GM18519 (cell line): ENCODE data around the gene LHX2.
A peak's percentile ranks its signal among the peaks of the same experiment; 100 is the strongest.

Experiments
- ATAC-seq: cut with Tn5 transposase; IDR thresholded peaks from one replicate; pipeline ENCODE4 v1.9.1; 2021; ENCODE audit warnings: mild to moderate bottlenecking, moderate library complexity; ENCODE audit not compliant: unreplicated experiment, low FRiP score

LHX2 gene

GRCh38 chr9:124050955-124051354, 39.4 kb downstream of the LHX2 start:
- no peak for ATAC-seq

GRCh38 chr9:124052401-124052800, 40.8 kb downstream of the LHX2 start:
- no peak for ATAC-seq

- ATAC-seq, result peak; percentile 96
These were observed 43.1 kb downstream of the LHX2 start for GRCh38 chr9:124054582-124055227.

- no peak for ATAC-seq
These were observed 49.5 kb downstream of the LHX2 start for GRCh38 chr9:124060844-124061605.

GRCh38 chr9:124062172-124062571, 50.6 kb downstream of the LHX2 start:
- no peak for ATAC-seq

GRCh38 chr9:124066783-124067577, 55.4 kb downstream of the LHX2 start:
- no peak for ATAC-seq

- ATAC-seq, result no peak
These were observed 56.7 kb downstream of the LHX2 start for GRCh38 chr9:124068251-124068650.

GRCh38 chr9:124074746-124075145, 63.2 kb downstream of the LHX2 start:
- ATAC-seq, result no peak

GRCh38 chr9:124075761-124076160, 64.2 kb downstream of the LHX2 start:
- ATAC-seq, result no peak

GRCh38 chr9:124077915-124078572, 66.5 kb downstream of the LHX2 start:
- ATAC-seq, result no peak

GRCh38 chr9:124078641-124079040, 67.1 kb downstream of the LHX2 start:
- no peak for ATAC-seq

- ATAC-seq, result no peak
These were observed 67.8 kb downstream of the LHX2 start for GRCh38 chr9:124079176-124079925.

GRCh38 chr9:124082622-124083021, 71.1 kb downstream of the LHX2 start:
- ATAC-seq, result no peak
